PC-3 (cell line): ENCODE measurements around the gene NFAT5. TPM values are rescaled to one million over a fixed set of nuclear protein-coding genes. Genes with fewer than 3 reads are reported as not detected.

ENCODE experiments used
- ATAC-seq: fragments of 200-7000 bp; cut with Tn5 transposase; 2 replicates; pipeline ENCODE4 v1.9.1; 2020; ENCODE audit warnings: mild to moderate bottlenecking, moderate library complexity
- BruUV-seq: library from RNA; stranded (reverse); fragments of 400-500 nt; replicated peaks from 2 replicates; lab custom pipeline; 2021; lab: Mats Ljungman, UMichigan
- CTCF ChIA-PET: fragments of 300-600 bp; sonication (Branson Sonifier 250); formaldehyde crosslinking; loops from one replicate; lab custom pipeline; 2022; ENCODE audit warnings: antibody characterized with exemption; lab: Charles Lee
- POLR2A ChIA-PET: fragments of 300-600 bp; sonication (Branson Sonifier 250); formaldehyde crosslinking; loops from one replicate; lab custom pipeline; 2022; ENCODE audit warnings: antibody characterized with exemption; ENCODE audit not compliant: unreplicated experiment; lab: Charles Lee
- DNase-seq: peaks from one replicate; pipeline ENCODE4 v3.0.0-alpha.2; 2015
- H2AFZ ChIP-seq: fragments of 300-600 bp; sonication (generic); 2 replicates; pipeline ENCODE4 v1.6.0; 2016; ENCODE audit warnings: antibody characterized with exemption, low read length
- H3F3A ChIP-seq: fragments of 300-600 bp; sonication (generic); one replicate; pipeline ENCODE4 v1.6.0; 2017; ENCODE audit warnings: antibody characterized with exemption, low read length, control low read depth, mild to moderate bottlenecking; ENCODE audit not compliant: unreplicated experiment
- H3K27ac ChIP-seq: fragments of 300-600 bp; sonication (generic); 2 replicates; pipeline ENCODE4 v1.5.1; 2016; ENCODE audit warnings: mild to moderate bottlenecking, low read length
- H3K27me3 ChIP-seq: fragments of 300-600 bp; sonication (generic); 2 replicates; pipeline ENCODE4 v1.6.1; 2016; ENCODE audit warnings: low read length, mixed read lengths
- H3K36me3 ChIP-seq: fragments of 300-600 bp; sonication (generic); 2 replicates; pipeline ENCODE4 v1.6.1; 2016; ENCODE audit warnings: low read depth, mixed run types, low read length, mixed read lengths
- H3K4me1 ChIP-seq: fragments of 300-600 bp; sonication (generic); 2 replicates; pipeline ENCODE4 v1.5.1; 2016; ENCODE audit warnings: low read length; ENCODE audit not compliant: insufficient read depth
- H3K4me2 ChIP-seq: fragments of 300-600 bp; sonication (generic); 2 replicates; pipeline ENCODE4 v1.6.0; 2016; ENCODE audit warnings: low read length
- H3K4me3 ChIP-seq: fragments of 300-600 bp; sonication (generic); 2 replicates; pipeline ENCODE4 v1.5.1; 2016; ENCODE audit warnings: mild to moderate bottlenecking, low read length, mixed read lengths
- H3K79me2 ChIP-seq: fragments of 300-600 bp; sonication (generic); 2 replicates; pipeline ENCODE4 v1.6.1; 2017; ENCODE audit warnings: low read length, mixed read lengths
- H3K9ac ChIP-seq: fragments of 300-600 bp; sonication (generic); 2 replicates; pipeline ENCODE4 v1.6.0; 2016; ENCODE audit warnings: mild to moderate bottlenecking, low read length
- H3K9me2 ChIP-seq: fragments of 300-600 bp; sonication (generic); replicated peaks from 2 replicates; pipeline ENCODE4 v1.6.1; 2016; ENCODE audit warnings: mixed run types, low read length, mixed read lengths
- H3K9me3 ChIP-seq: fragments of 300-600 bp; sonication (generic); 2 replicates; pipeline ENCODE4 v1.6.1; 2016; ENCODE audit warnings: low read length, mixed read lengths
- H4K20me1 ChIP-seq: fragments of 300-600 bp; sonication (generic); 2 replicates; pipeline ENCODE4 v1.6.1; 2016; ENCODE audit warnings: low read length, mixed read lengths
- CTCF ChIP-seq: fragments of 300-600 bp; sonication (generic); conservative IDR thresholded peaks from 2 replicates; pipeline ENCODE4 v1.5.1; 2017; ENCODE audit warnings: antibody characterized with exemption, low read depth, mild to moderate bottlenecking, low read length
- EZH2 ChIP-seq: fragments of 300-600 bp; sonication (generic); IDR thresholded peaks from one replicate; pipeline ENCODE4 v1.6.1; 2017; ENCODE audit warnings: antibody characterized with exemption, mild to moderate bottlenecking, low read length; ENCODE audit not compliant: unreplicated experiment
- EZH2phosphoT487 ChIP-seq: fragments of 300-600 bp; sonication (generic); IDR thresholded peaks from 2 replicates; pipeline ENCODE4 v1.6.1; 2018; ENCODE audit warnings: mild to moderate bottlenecking, antibody characterized with exemption, low read length, borderline replicate concordance
- intact Hi-C: fragments of 100-400 bp; cut with micrococcal nuclease; formaldehyde crosslinking; loops from 2 replicates; pipeline ENCODE4 v1.9.0; 2023
- total RNA-seq: library from RNA; depleted of rRNA; stranded (reverse); fragments of >200 nt; gene quantifications from 2 replicates; pipeline ENCODE4 v1.2.3, GENCODE V29; 2014

The NFAT5 gene
- total RNA-seq, 1 experiment from 2014 or later = 11.4 TPM

- no peak for TF ChIP-seq EZH2
- no peak for TF ChIP-seq EZH2phosphoT487
- no peak for TF ChIP-seq CTCF
- Histone ChIP-seq H3K4me2 (no peak overlapping the region), H3K9ac (no peak overlapping the region), H2AFZ (no peak overlapping the region), H4K20me1 (no peaks in the 10 kb centered on the region), H3K9me3 (no peaks in the 10 kb centered on the region), H3K27ac (no peak overlapping the region), H3K27me3 (no peaks in the 10 kb centered on the region), H3K4me3 (no peak overlapping the region), H3F3A (no peaks in the 10 kb centered on the region), H3K9me2 (no peaks in the 10 kb centered on the region), H3K36me3 (peaks cover 4% of the 10 kb centered on the region), H3K4me1 (no peaks in the 10 kb centered on the region), H3K79me2 (no peaks in the 10 kb centered on the region)
- no peak for DNase-seq
- intact Hi-C loops = no loop called here
- CTCF ChIA-PET = no interaction called here
- POLR2A ChIA-PET = no interaction called here
- ATAC-seq = no peak
- BruUV-seq = no TSS peak
Measured at GRCh38 chr16:69654280-69654931, 88.6 kb downstream of the NFAT5 start.

- no peak overlapping the region for H2AFZ ChIP-seq
- DNase-seq (no peak), ATAC-seq (no peak)
- H3K27me3 ChIP-seq = no peaks in the 10 kb centered on the region
- no peaks in the 10 kb centered on the region for H3K9me2 ChIP-seq
- no peaks in the 10 kb centered on the region for H3K9me3 ChIP-seq
- intact Hi-C loops = no loop called here
- H3F3A ChIP-seq = no peaks in the 10 kb centered on the region
- H3K4me2 ChIP-seq = no peak overlapping the region
- CTCF ChIA-PET = no interaction called here
- H3K27ac ChIP-seq = no peak overlapping the region
- no peaks in the 10 kb centered on the region for H4K20me1 ChIP-seq
- H3K4me3 ChIP-seq = no peak overlapping the region
- H3K4me1 ChIP-seq = no peaks in the 10 kb centered on the region
- H3K36me3 ChIP-seq = peaks cover 7% of the 10 kb centered on the region
- no peak for TF ChIP-seq EZH2phosphoT487
- TF ChIP-seq CTCF = no peak
- TF ChIP-seq EZH2 = no peak
- BruUV-seq = no TSS peak
- H3K79me2 ChIP-seq = no peaks in the 10 kb centered on the region
- H3K9ac ChIP-seq = no peak overlapping the region
- POLR2A ChIA-PET = no interaction called here
Measured at GRCh38 chr16:69660166-69660565, 94.4 kb downstream of the NFAT5 start.

- Histone ChIP-seq H3K27me3 (no peaks in the 10 kb centered on the region), H4K20me1 (no peaks in the 10 kb centered on the region), H3K36me3 (peaks cover 7% of the 10 kb centered on the region; the same call in 1 of the 2 replicates), H3K4me1 (no peaks in the 10 kb centered on the region), H2AFZ (no peak overlapping the region), H3K9ac (no peak overlapping the region), H3K79me2 (no peaks in the 10 kb centered on the region), H3K9me3 (no peaks in the 10 kb centered on the region), H3K4me3 (no peak overlapping the region), H3F3A (no peaks in the 10 kb centered on the region), H3K4me2 (no peak overlapping the region), H3K27ac (no peak overlapping the region), H3K9me2 (no peaks in the 10 kb centered on the region)
- ATAC-seq (no peak), DNase-seq (no peak)
- no peak for TF ChIP-seq EZH2phosphoT487
- no peak for TF ChIP-seq EZH2
- no peak for TF ChIP-seq CTCF
- ChIA-PET POLR2A (no interaction called here), CTCF (no interaction called here)
- BruUV-seq = no TSS peak
- intact Hi-C loops = no loop called here
Measured at GRCh38 chr16:69662901-69663300, 97.1 kb downstream of the NFAT5 start.
